Epidermal melanocyte (primary cell): Measurements from ENCODE around the gene BARX1.

Source experiments
- DNase-seq: peaks from one replicate; pipeline ENCODE4 v3.0.0; 2011; ENCODE audit warnings: low spot score; ENCODE audit not compliant: insufficient read length

Gene BARX1

DNA sequence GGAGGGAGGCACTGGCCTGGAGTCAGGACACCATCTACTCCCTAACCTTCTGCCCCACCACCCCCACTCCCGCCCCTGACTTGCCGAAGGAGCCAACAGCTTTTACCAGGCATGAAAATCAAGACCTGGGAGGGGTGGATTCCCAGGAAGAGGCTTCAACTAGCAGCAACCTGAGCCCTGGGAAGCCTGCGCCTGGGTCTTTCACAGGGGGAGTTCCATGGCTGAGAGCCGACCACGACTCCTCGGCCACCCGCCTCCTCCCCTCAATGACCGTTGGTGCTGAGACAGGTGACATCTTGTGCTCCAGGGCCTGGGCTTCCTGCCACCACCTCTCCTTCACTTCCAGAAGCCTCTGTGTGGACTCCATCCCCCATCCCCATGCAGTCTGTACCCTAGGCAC lies 37.1 kb downstream of the BARX1 start:
- DNase-seq: no peak

DNA sequence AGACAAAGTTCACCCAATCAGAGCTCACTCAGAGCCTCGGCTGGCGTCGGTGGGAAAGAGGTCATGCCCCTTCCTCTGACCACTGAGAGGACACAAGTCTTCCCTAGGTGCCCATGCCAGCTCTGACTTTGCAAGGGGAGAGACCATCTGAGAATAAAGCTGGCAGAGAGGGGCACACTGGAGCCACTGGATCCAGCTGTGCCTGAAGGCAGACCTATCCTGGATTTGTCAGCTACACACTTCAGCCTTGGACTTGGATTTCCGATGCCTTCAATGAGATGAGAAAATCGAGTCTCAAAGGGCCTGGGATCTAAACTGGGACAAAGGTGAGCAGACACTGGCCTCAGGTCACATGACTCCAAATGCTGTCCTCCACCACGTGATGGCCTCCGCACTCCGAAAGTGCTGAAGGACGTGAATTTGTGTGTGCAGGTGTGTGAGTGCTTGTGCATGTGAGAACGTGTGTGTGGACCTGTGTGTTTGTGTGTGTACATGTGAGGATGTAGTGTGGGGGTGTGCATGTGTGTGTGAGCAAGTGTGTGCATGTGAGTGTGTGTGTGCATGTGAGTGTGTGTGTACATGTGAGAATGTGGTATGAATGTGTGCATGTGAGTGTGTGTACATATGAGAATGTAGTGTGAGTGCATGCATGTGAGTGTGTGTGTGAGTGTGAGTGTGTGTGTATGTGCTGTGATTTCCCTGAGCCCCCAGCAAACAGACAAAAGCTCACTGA lies 37.9 kb downstream of the BARX1 start:
- DNase-seq: no peak

DNA sequence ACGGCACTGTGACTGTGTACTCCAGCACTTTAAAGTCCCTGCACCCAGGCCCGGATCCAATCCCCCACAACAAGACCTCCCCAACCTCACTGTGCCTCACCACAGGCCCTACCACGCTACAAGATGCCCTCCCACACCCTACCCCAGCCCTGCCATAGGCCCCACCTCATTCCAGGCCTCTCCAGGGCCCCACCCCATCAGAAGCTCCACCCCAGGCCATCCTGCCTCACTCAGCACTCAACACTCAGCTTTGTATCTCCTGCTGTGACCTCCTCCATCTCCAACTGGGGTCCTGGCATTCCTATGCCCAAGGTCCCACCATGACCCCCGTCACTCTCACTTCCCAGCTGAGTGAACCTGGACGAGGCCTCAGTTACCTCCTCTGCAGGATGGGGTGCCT lies 38.8 kb downstream of the BARX1 start:
- no peak for DNase-seq

DNA sequence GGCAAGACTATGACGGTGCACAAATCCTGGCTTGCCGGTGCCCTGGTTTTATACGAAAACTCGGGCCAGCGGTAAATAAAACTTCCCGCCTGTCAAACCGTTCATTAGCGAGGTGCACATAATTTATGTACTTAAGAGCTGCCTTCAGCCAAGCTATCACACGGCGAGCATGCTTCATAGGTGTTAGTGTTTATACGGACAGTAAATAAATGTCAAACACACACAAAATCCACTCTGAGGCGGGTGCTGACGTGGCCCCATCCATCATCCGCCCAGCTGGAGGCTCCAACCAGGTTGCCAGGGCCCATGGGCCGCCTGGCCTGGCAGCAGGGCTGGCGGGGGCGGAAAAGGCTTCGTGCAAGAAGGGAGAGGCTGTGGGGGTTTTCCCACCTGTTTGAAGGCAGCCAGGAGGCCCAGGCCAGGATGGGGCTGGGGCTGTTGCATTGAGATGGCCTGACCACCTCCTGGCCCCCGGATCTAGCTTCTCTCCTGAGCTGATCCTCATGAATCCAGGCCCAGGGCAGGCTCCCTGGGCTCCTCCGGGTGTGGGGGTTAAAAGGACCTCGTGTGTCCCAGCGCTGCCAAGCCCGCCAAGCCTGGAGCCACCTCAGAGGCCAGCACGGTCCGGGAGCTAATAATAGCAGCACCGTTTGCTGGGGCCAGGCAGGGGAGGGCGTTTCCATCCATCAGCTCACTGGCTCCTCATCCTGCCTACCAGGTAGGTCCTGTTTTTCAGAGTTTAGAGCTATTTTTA lies 43.2 kb downstream of the BARX1 start:
- no peak for DNase-seq

DNA sequence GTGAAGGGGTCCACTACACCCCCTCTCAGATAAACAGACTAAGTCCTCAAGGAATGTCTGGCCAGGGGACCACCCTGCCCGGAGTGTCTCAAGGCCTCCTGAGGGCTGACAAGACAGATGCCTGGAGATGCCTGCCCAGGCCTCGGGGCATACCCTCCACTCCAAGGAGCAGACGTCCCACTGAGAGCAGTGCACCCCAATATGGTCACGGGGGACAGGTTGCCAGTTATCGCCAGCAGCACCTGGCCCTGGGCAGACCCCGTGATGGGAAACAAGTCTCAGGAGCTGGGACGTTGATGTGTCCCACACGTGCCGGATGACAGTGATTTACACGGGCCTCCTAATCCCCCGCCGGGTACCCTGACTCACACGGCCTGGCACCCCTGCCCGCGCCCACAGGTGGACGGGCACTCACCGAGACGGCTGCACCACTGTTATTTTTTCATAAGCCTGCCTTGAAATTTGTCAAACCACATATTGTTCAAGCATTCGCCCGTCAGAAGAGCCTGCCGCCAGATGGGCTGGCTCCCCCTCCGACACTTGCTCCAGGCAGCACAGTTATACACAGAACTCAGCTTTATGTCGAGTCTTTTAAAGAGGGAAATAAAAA lies 43.9 kb downstream of the BARX1 start:
- DNase-seq: no peak

DNA sequence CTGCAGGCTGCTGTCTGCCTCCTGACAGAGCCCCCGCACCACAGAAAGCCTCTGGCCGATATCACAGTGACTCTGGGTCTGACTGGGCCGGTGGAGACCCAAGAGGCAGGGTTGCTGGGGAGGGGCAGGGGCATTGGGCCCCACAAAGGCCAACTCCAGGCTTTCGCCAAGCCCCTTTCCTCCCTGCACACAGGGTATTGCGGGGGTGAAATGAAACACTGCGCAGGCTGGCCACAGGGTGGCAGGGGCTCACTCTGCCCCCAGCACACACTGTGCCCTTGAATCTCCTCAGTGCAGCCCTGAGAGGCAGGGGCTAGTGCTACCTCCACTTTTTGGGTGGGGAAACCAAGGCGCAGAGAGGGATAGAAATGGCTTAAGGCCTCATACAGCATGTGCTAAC lies 44.6 kb downstream of the BARX1 start:
- no peak for DNase-seq

DNA sequence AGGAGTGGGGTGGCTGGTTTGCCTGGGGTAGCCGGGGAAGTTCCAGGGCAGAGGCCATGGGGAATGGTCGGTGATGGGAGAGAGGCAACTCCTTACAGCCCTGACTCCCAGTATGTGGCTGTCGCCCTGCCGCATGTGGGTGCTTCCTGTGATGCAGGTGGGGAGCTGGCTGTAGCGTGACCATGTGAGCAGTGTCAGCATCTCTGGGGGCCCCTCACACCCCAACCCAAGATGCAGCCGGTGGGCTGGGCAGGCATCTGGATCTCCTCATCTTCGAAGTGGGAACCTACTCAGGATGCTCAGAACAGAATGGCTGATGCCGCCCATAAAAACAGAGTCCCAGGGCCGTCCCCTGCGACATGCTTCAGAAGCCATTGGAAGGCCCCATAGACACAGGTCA lies 45.0 kb downstream of the BARX1 start:
- no peak for DNase-seq

DNA sequence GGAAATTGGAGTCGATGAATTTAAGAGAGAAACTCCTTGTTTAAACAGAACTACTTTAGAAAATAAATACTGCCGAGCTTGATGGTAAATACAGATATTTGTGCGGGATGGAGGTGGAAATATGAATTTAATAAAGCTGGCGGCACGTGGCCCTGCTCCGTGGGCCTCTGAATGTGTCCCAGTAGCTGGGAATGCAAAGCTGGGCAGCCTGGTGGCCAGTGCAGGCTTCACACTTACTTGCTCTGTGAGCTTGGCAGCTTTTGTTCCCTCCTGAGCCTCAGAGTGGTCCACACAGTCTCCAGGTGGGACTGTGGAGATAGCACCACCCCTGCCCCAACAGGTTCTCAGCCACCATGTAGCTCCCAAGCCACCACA lies 45.9 kb downstream of the BARX1 start:
- DNase-seq: no peak

DNA sequence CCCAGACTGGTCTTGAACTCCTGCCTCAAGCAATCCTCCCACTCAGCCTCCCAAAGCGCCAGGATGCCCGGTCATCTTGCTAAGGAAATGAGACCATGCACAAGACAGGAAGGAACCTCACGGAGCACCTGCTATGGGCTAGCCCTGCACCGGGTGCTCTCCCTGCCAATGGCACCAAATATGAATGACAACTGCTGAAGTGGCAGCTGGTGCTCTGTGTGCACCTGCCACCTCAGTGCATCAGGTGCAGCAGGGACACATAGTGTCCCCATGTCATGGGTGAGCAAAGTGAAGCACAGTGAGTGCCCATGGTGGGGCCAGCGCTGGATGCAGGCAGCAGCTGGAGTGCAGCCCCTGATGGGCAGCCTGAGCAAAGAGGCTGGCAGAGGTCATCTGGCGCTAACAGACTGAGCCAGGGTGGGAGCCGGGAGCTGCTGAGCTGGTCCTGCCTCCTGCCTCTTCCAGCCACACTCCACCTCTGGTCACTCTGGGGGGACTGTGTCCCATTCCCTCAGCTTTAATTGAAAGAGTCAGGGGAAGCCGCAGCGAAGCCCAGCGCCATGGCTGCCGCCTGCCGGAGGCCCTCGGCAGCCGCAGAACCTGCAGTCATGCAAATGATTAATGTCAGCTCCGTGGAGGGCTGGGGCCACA lies 46.4 kb downstream of the BARX1 start:
- DNase-seq: no peak

DNA sequence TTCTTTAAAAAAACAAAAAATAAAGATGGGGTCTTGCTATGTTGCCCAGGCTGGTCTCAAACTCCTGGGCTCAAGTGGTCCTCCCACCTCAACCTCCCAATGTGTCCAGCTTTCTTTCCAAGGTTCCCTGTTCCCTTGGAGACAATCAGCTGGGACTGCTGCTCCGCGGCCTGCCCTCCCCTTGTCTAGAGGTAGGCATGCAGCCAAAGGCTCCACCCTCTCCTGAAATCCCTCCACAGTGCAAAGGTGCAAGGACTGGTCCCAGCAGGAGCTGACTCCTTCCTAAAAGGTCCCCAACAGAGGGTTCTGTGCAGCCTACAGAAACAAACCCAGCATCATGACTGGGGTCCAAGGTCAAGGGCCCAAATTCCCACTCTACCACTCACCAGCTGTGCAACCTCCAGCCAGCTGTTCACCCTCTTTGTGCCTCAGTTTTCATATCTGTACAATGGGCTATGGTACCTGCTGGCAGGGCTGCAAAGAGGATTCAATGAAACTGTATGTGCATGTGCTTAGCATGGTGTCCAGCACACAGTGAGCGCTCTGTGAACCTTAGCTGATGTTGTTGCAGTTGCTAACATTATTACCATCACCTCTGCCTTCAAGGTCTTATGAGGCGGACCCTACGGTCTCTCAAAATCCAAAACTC lies 47.5 kb downstream of the BARX1 start:
- DNase-seq: no peak

DNA sequence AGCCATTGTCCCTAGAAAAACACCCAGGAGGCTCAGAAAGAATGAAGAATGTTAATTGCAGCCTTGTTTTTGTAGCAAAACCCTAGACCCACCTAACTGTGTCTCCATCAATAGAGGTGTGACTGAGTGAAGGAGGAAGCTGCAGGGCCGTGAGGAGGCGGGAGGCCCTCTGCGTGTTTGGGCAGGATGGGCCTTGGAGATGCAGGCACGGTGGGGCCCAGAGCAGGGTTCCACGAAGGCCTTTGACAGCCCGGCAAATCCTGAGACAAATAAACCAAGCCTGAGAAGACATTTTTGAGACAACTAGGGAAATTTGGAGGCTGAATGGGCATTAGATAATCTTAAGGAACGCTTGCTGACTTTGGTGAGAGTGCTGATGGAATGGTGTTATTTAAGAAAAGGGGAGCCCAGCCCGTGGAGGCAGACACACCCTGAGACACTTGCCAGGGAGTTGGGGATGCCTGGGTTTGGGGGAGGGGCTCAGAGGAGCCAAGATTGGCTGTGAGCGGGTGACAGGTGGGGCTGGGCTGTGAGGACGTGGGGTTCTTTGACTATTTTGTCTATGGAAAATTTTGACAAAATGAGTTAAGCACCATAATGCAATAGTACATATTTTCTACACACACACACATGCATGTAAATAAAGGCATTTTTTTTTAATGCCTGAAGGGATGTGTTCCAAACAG lies 48.8 kb downstream of the BARX1 start:
- no peak for DNase-seq

DNA sequence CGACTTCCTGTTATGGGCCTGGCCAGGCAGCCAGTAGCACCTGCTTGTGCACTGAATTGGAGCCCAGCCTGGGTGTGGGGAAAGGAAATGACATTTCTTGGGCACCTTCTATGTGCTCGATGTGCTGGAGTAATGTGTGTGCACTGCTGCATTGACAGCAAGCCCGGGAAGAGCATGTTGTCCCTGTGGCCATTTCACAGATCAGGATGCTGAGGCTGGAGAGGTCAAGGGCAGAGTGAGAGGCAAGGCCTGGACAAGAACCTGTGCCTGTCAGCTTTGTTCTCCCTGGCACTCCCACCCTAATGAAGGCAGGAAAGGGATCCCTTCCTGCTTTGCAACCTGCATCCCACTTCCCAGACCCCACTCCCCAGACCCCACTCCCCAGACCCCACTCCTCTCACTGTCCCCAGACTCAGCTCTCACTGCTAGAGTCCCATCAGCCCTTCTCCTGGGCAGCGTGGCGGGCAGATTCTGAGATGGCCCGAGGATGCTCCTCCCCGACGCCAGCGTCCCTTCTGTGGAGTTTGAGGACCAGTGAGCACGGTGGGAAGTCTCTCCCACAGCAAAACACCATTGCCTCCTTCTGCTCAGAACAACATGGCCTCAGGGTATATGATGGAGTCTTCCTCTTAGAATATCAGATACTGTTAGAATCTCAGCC lies 49.6 kb downstream of the BARX1 start:
- DNase-seq: no peak

DNA sequence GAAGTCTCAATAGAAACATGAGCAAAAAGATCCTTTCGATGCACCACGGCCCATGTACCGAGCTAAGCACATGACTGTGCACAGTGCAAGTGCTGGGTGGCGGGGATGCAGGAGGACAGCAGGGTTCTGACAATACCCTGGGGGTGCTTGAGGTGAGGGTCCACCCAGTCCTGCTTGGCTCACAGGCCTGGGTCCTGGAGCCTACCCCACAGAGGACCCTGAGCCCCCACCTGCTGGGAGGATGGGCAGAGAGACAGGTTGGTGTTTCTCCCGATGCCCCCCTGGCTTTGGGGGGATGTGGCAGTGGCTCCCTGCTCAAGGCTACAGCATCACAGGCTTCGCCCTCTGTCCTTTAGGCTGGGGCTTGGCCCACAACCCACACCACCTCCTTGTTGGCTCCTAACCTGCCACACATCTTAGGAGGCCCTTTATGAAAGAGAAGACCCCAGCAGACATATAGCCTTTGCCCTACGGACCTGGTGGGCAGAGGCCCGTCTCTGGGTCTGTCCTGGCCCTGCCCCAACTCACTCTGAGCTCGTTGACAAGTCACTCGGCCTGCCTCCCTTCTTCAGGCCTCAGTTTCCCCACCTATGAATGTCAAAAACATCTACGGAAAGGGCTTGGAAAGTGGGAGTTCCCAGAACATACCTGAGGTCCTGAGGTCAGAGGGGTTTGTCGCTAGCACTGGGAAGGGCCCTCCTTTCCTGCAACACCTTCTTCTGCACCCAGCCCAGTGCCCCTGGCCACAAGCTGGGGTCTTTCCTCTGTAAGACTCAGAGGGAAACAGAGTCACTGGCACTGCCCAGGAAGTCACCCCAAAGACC lies 50.3 kb downstream of the BARX1 start:
- DNase-seq: no peak

DNA sequence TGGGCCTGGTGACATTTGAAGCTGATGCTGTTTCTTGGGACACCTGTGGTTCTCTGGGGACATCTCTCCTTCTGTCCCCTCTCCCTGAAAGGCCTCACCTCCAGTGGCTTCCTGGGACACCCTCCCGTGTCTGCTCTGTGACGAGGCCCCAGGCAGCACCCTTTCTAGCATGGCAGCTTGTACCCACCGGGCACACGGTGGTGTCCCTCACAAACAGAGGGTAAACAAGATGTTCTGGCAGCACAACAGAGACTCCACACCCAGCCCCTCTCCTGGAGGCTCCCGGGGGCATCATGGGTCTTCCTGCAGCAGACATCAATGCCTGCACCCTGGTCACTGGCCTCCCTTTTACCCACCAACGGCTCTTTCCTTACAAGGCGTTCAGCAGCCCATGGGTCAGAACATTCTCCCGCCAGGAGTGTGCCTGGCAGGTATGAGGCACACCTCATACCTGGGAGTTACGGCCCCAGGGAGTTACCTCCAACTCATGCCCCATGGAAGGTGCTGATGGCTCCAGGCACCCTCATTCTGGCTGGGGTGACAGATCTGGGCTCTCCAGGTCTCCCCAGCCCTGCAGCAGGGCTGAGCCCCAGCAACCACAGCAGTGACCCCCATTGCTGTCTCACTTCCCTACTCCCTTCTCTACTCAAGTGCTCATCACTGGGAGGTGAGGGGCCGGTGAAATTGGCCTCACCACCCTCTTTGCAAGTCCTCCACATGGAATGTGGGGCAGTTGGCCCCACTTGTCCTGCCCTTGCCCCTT lies 51.1 kb downstream of the BARX1 start:
- no peak for DNase-seq

DNA sequence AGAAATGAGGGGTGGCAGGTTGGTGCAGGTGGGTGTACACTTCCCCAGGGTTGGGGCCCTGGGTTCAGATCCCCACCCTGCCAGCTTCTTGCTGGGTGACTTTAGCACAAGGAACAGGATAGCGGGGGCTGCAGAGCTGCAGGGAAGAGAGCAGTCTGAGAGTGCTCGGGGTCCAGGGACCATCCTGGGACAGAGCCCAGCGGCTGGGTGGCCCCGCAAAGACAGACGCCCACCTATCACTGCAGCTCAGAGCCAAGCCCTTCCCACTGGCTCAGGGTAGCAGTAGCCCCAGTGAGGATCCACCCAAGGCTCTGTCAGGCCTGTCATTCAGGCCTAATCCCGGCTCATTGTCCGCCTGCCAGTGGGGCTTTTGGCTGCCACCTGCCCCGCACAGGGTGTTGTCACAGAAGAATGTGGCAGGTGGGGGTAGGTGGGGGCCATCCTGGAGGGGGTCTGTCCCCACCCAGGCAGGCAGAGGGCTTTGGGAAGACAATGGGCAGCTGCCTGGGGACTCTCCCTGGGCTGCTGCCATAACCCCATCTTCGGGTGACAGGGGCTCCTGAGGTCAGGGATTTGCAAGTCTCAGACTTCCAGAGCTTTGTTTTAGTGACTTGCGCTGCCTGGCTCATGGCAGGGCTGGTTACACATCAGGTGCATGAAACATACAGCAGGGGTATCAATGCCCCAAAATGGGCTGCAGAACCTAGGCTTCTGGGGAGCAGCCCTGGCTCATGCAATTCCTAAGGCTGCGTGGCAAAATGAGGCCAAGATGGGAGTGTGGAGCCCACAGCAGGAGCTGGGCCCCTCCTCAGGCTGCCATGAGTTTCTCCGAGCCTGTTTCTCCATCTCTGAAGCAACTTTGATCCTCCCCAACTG lies 52.1 kb downstream of the BARX1 start:
- no peak for DNase-seq

DNA sequence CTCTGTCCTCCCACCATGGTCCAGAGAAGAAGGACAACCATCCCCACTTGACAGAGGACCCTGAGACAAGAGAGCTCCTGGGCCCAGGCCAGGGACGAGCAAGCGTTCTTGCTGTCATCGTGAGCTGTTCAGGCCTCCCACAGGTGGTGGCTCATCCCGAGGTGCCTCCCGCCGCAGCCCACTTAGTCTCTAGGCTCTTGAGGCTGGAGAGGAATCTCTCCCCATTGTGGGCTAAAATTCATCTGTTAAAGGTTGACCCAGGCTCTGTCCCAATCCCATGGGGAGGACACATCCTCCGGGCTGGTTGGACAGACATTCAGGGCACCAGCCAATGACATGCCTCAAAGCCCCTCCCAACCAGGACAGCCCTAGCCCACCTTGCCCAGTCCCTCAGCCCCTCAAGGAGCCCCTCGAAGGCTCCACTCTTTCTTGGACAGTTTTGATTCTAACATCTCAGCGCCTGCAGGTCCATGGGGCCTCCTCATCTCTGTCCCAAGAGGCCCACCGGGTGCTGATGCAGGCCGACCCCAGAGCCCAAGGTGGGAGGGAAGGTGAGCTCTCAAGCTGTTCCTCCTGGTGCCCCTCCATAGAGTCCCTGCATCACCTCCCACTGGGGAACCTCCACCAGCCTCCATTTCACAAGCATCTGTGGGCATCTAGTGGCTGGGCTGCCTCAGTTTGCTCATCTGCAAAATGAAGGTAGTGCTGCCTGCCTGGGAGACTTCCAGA lies 52.9 kb downstream of the BARX1 start:
- peak; percentile 7 for DNase-seq
